Measurements from ENCODE around the gene ZC3H12A.

ZC3H12A gene

DNA sequence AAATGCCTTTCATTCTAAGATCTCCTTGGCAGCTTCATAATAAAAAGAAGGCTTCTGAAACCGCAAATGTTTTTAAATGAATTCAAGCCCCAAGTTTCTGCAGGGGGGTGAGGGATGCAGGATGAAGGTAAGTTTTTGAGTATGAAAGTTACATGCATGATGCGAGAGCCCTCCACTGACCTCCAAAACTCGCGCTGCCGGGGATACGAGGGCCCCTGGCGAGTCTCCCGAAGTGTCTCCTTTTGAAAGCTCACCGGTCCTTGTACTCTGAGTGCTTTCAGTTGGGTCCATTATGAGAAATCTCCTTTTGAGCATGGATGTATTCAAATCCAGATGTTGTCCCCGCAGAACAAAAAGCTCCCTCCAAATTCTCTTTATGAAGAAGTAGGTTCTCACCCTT, 18.9 kb upstream of the ZC3H12A start:
- no peak for DNase-seq (ENCODE audit: low spot score)

- no peak for DNase-seq (ENCODE audit: low spot score)
Observed at GRCh38 chr1:37456614-37457013, 17.8 kb upstream of the ZC3H12A start.

DNA sequence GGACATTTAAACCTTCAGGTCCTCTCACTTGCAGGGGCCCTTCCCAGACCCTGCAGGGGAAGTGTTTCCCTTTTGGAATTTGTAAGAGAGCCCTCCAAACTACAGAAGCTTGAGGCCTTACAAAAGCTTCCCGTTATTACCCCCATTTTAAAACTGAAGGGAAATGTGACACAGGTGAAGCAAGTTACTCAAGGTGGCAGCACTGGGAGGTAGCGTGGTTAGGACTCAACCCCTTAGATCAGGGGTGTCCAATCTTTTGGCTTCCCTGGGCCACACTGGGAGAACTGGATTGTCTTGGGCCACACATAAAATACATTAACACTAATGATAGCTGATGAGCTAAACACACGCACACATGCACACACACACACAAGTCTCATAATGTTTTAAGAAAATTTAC, 15.8 kb upstream of the ZC3H12A start:
- DNase-seq (ENCODE audit: low spot score): no peak

DNA sequence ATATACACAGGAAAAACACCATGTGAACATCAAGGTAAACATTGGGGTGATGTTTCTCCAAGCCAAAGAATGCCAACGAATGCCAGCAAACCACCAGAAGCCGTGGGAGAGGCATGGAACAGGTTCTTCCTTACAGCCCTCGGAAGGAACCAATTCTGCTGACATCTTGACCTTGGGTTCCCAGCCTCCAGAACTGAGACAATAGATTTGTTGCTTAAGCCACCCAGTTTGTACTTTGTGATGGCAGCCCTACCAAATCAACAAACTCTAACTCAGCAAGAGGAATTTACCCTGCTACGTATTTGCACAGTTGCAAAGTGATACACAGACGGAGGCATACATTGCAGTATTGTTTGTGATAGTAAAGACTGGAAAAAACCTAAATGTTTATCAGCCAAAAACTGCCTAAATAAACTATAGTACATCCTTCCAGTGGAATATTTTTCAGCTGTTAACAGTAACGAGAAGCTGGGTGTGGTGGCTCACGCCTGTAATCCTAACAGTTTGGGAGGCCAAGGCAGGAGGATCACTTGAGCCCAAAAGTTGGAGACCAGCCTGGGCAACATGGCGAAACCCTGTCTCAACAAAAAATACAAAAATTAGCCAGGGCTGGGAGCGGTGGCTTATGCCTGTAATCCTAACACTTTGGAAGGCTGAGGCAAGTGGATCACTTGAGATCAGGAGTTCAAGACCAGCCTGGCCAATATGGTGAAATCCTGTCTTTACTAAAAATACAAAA, 12.5 kb upstream of the ZC3H12A start:
- no peak for DNase-seq (ENCODE audit: low spot score)

DNA sequence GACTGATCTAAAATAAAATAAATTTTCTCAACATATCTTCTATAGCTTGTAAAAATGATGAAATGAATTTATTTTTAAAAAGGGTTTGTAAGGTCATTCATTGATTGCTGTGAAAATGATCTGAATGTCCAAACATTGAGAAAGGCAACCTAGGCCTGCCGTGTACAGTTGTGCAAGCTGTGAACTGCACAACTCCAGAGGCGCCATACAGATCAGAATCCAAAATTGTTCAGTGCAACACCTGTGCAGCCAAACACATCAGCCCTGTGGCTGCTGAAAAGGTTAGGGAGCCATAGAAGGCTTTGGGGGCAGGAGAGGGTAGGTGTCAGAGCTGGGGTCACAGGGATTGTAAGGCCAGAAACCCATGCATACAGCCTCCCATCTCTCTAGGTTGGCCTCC, 9.9 kb upstream of the ZC3H12A start:
- DNase-seq (ENCODE audit: low spot score): no peak

DNA sequence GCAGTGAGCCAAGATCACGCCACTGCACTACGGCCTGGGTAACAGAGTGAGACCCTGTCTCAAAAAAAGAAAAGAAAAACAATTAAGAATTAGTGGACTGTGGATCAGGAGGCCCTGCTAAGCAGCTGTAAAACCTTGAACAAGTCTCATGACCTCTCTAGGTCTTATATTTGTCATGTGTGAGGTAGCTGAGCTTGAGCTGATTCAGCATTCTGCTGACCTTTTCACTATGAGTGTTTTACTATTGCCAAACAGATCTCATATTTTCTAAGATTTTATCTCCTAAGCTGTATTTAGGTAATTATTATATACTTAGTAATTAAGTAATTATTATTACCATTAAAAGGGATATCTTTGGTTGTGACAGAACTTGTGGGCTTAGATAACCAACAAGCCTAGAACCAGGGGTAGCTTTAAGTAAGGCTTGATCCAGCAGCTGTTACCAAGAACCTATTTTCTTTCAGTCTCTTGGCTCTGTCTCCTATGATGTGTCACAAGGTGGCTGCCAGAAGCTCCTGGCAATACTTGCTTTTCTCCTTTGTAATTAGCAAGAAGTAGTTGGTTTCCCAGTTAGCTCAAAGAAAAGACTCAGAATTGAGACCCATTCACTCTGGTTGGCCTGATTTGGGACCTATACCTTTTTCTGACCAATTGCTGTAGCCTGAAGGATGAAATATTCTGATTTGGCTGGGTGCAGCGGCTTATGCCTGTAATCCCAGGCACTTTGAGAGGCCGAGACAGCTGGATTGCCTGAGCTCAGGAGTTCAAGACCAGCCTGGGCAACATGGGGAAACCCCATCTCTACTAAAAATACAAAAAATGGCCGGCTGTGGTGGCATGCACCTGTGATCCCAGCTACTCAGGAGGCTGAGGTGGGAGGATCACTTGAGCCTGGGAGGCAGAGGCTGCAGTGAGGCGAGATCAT, 8.5 kb upstream of the ZC3H12A start:
- DNase-seq (ENCODE audit: low spot score): no peak

GRCh38 chr1:37468037-37468436, 6.3 kb upstream of the ZC3H12A start:
- DNase-seq (ENCODE audit: low spot score): no peak

GRCh38 chr1:37469386-37469785, 5.0 kb upstream of the ZC3H12A start:
- DNase-seq (ENCODE audit: low spot score): no peak

DNA sequence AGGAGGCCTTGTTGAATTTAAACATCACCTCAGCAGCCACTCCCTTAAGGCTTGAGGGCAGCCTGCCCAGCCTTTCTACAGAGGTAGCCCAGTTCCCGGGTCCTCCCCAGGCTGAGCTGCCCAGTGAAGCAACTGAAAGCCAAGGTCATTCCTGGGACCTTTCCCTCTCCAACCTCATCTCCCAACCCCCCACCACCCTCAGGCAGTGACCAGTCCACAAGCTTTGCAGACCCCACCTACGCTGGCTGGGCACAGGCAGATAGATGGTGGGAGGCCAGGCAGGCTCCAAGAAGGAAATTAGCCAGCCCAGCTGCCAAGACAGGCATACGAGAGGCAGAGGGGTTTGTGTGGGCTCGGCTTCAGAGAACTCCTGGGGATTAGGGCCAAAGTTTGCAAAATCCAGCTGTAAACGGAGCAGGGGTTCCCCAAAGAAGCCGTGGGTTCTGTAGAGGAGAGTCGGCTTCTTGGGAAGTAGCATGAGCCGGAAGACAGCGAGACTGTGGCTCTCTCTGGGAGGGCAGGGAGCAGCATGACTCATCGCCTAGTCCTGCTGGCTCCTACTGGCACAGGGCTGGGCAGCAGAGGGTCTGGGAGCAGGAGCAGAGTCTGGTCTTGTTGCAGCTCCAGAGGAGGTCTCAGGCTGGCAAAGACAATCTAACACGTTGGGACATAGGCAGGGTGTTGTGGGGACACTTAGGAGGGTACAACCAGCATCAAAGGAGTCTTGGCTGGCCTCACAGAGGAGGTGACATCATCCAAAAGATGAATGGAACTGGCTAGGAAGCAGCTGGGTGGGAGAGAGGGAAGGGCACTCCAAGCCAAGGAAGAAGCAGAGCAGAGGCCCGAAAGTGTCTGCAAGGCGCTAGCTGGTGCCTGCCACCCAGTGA, 2.8 kb upstream of the ZC3H12A start:
- DNase-seq (ENCODE audit: low spot score): no peak

- DNase-seq (ENCODE audit: low spot score): no peak
Observed at GRCh38 chr1:37472281-37472680, 2.1 kb upstream of the ZC3H12A start.

- DNase-seq (ENCODE audit: low spot score): no peak
Observed at GRCh38 chr1:37472994-37473393, 1.4 kb upstream of the ZC3H12A start.

- DNase-seq (ENCODE audit: low spot score): peak; percentile 16
Observed at GRCh38 chr1:37473431-37474045, 842 bp upstream of the ZC3H12A start.

DNA sequence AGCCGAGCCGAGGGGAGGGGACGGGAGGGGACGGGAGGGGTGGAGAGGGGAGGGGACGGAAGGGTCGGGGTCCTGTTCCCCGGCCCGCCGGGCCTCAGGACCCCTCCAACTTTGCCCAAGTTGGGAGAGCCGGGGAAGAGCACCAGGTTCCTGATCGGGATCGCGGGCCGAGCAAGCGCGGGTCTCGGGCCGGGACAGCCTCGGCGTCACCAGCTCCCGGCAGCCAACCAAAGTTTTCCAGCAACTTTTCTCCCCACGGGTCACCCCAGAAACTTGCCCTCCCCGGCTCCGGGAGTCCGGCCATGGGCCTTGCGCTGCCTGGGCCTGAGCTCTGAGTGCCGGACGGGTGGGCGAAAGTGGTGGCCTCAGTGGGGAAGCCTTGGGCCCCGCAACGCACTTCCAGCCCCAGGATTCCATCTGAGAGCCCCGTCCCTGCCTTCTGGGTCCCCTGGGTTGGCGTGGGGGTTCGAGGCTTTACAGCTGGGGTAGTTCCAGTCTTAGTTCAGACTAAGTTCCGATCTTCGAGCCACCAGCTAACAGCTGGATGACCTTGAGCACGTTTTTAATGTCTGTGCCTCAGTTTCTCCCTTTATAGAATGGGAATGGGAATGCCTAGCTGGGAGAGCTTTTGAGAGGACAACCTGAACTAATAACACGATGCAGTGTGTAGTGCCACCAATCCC, 458 bp downstream of the ZC3H12A start:
- no peak for DNase-seq (ENCODE audit: low spot score)

GRCh38 chr1:37475380-37476086, 1.2 kb downstream of the ZC3H12A start:
- DNase-seq (ENCODE audit: low spot score): peak; percentile 15

- DNase-seq (ENCODE audit: low spot score): no peak
Observed at GRCh38 chr1:37476087-37476452, 1.7 kb downstream of the ZC3H12A start.

DNA sequence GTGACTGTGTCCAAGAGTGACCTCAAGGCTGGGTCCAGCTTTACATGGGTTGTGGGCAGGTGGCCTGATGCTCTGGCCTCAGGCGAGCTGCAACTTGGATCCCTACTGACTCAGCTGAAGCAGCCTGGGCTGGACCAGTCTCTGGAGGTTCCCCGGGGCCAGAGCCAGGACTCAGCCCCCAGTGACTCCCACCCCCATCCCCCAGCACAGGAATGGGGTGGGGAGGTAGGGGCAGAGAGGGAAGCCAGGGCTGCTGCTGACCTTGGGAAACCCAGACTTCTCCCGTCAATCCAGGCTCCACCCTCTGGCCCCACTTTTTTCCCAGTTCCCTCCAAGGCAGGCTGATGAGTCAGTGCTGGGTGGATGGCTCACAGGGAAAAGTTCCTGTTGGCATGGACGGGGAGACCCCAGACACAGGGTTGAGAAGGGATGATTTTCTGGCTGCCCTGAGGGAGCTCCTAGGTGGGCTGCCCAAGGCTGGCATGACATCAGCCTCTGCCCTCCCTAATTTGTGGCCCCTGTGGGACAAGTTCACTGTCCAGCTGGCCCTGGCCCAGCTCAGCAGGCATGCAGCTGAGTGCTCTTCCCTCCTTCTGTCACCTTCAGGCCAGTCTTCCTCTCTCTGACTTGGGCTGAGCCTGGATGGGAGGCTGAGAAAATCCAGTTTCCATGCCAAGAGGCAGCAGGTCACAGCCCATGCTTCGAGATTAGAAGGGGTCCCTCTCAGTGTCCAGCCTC, 2.2 kb downstream of the ZC3H12A start:
- no peak for DNase-seq (ENCODE audit: low spot score)

DNA sequence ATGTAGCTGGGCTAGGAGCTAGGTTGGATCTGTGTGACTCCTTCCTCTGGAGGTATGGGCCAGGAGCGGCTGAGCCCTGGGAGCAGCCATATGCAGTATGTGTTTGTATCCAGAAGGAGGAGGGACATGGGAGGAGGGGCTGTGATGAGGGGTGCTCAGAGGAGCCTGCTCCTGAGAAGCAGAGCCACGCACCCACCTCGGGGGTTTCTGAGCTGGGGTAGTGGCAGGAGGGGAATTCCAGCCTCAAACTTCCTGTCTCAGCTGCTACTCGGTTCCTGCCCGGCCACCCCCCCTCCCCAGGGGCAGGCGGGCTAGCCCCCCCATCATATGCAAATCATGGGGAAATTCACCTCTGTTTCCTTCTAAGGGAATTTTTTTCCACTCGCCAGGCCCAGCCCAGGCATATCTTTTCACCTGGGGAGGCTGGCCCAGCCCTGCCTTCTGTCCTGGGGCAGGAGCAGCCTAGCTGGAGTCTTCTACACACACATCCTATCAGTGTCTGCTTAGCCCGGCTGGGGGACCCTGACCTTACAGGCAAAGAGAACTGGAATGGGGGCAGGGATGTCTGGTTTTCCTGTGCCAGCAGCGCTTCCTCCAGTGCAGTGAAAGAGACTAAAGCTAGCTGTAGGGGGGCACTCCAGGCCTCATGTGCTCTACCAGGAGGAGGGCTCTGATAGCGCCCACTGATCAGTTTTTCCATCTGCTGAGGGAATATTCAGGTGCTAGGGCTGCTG, 3.0 kb downstream of the ZC3H12A start:
- peak; percentile 81 for DNase-seq (ENCODE audit: low spot score)

DNA sequence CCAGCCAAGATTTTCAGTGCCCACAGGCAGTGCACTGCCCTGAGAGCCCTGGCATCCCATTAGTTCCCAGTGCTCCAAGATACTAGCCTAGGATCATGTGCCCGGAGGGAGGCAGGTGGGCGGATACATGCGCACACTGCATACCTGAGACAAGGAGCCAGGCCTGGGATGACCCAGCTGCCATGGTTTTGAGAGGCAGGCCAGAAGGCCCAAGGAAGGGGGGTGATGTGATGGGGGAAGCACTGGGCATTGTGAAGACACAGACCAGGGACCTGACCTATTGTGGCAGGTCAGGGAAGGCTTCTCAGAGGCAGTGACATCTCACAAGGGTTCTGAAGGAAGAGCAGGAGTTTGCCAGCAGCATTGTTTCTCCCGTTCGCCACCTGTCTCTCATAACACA, 3.6 kb downstream of the ZC3H12A start:
- DNase-seq (ENCODE audit: low spot score): no peak

GRCh38 chr1:37478451-37478881, 4.1 kb downstream of the ZC3H12A start:
- peak; percentile 72 for DNase-seq (ENCODE audit: low spot score)

Data from activated CD4-positive, alpha-beta T cell treated with anti-CD3 and anti-CD28 coated beads, Interleukin-2, Interleukin-4, amounts not matched to agents 100 ng/mL and 50 ng/mL, durations not matched to agents 16 hours and 8 hours (primary cell).